ENCODE measurements around the gene EIF1B.

EIF1B gene

DNA sequence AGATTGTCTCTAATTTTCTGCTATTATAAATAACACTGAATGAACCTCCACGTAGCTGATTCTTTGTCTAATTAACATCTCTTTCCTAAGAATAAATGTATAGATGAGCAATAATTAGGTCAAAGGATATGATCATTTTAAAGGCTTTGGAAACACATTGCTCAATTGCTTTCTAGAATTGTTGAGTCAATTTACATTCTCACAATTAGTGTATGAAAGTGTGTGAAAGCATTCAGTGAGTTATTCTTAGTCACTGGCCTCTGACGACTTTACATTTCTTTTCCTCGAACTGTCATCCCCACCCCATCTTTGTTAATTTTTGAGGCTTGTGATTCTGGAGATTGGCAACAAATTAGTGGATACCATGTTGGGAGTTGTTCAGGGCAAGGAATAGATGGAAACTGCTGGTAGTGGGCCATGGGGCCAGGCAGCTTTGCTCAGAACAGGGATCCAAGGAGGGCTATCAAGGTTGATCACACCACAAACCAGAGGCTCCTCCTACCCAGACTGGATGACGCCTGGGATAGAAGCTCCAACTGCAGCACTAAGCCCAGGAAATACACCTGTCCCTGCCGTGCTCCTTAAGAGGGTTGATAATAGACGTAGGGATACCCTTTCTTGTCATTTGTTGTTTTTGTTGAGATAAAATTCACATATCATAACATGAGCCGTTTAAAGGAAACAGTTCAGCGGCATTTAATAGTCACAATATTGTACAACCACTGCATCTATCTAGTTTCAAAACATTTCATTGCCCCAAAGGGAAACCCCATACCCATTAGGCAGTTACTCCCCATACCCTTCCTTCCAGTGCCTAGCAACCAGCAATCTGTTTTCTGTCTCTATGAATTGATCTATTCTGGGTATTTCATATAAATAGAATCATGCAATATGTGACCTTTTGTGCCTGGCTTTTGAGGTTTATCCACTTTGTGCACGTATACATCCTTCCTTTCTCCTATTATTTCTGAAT, 27.9 kb downstream of the EIF1B start:
- no peaks in the 10 kb centered on the region for H3K27me3 ChIP-seq (ENCODE audit: insufficient read depth, poor library complexity, severe bottlenecking)
- no peak overlapping the region for H3K27ac ChIP-seq (replicated peaks)
- DNase-seq (ENCODE audit: low read depth in 1 of 2, low spot score in 1 of 2): no peak
- H3K4me3 ChIP-seq (replicated peaks; ENCODE audit: insufficient read depth, low read length): no peak overlapping the region
- TF ChIP-seq GABPA (IDR thresholded peaks at IDR 0.05; ENCODE audit: low read depth): no peak
- TF ChIP-seq SPI1 (IDR thresholded peaks at IDR 0.05; ENCODE audit: borderline replicate concordance, low read depth): no peak
- TF ChIP-seq REST (IDR thresholded peaks at IDR 0.05; ENCODE audit: insufficient replicate concordance, low read depth): no peak
- TF ChIP-seq CTCF (IDR thresholded peaks at IDR 0.05; ENCODE audit: insufficient read depth, low read length): no peak
- no peak for TF ChIP-seq POLR2AphosphoS5 (IDR thresholded peaks at IDR 0.05; ENCODE audit: low read depth)

- Histone ChIP-seq H3K27ac (replicated peaks) (no peak overlapping the region), H3K27me3 (ENCODE audit: insufficient read depth, poor library complexity, severe bottlenecking) (no peaks in the 10 kb centered on the region), H3K4me3 (replicated peaks; ENCODE audit: insufficient read depth, low read length) (no peak overlapping the region)
- TF ChIP-seq CTCF (IDR thresholded peaks at IDR 0.05; ENCODE audit: insufficient read depth, low read length): no peak
- no peak for TF ChIP-seq SPI1 (IDR thresholded peaks at IDR 0.05; ENCODE audit: borderline replicate concordance, low read depth)
- TF ChIP-seq POLR2AphosphoS5 (IDR thresholded peaks at IDR 0.05; ENCODE audit: low read depth): no peak
- no peak for TF ChIP-seq REST (IDR thresholded peaks at IDR 0.05; ENCODE audit: insufficient replicate concordance, low read depth)
- TF ChIP-seq GABPA (IDR thresholded peaks at IDR 0.05; ENCODE audit: low read depth): no peak
- DNase-seq (ENCODE audit: low read depth in 1 of 2, low spot score in 1 of 2): no peak
These were observed 30.4 kb downstream of the EIF1B start for GRCh38 chr3:40339871-40340270.

DNA sequence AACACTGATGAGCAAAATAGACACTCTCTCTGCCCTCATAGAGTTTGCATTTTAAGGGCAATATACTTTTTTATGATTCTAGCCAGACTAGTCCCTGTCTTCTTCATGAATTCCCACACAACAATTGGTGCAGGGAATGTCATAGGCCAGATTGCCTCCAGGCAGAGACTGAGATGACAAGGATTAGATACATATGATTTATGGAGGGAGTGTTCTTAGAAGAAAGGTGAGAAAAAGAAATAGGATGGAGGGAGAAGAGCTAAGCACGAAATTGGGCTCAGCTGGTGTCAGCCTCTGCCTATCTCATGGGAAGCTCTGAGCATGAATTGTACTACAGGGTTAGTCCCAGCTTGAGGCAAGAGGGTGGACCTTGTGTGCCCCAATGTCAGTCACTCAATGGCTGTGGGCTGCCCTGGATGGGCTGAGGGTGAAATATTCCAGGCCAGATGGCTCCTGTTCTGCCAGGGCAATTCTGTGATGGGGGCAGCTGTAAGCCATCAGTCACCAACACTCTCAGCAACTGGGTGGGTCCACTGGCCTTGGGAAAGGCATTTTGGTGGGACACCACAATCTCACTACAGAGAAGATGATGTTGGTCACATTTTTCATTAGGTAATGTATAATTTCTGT, 31.1 kb downstream of the EIF1B start:
- no peak for DNase-seq (ENCODE audit: low read depth in 1 of 2, low spot score in 1 of 2)
- TF ChIP-seq GABPA (IDR thresholded peaks at IDR 0.05; ENCODE audit: low read depth) (no peak), SPI1 (IDR thresholded peaks at IDR 0.05; ENCODE audit: borderline replicate concordance, low read depth) (no peak), POLR2AphosphoS5 (IDR thresholded peaks at IDR 0.05; ENCODE audit: low read depth) (no peak), REST (IDR thresholded peaks at IDR 0.05; ENCODE audit: insufficient replicate concordance, low read depth) (no peak), CTCF (IDR thresholded peaks at IDR 0.05; ENCODE audit: insufficient read depth, low read length) (no peak)
- H3K27me3 ChIP-seq (ENCODE audit: insufficient read depth, poor library complexity, severe bottlenecking): no peaks in the 10 kb centered on the region
- no peak overlapping the region for H3K27ac ChIP-seq (replicated peaks)
- no peak overlapping the region for H3K4me3 ChIP-seq (replicated peaks; ENCODE audit: insufficient read depth, low read length)

Data from HL-60 (cell line).